ENCODE results near the gene NEDD4L.

NEDD4L gene

DNA sequence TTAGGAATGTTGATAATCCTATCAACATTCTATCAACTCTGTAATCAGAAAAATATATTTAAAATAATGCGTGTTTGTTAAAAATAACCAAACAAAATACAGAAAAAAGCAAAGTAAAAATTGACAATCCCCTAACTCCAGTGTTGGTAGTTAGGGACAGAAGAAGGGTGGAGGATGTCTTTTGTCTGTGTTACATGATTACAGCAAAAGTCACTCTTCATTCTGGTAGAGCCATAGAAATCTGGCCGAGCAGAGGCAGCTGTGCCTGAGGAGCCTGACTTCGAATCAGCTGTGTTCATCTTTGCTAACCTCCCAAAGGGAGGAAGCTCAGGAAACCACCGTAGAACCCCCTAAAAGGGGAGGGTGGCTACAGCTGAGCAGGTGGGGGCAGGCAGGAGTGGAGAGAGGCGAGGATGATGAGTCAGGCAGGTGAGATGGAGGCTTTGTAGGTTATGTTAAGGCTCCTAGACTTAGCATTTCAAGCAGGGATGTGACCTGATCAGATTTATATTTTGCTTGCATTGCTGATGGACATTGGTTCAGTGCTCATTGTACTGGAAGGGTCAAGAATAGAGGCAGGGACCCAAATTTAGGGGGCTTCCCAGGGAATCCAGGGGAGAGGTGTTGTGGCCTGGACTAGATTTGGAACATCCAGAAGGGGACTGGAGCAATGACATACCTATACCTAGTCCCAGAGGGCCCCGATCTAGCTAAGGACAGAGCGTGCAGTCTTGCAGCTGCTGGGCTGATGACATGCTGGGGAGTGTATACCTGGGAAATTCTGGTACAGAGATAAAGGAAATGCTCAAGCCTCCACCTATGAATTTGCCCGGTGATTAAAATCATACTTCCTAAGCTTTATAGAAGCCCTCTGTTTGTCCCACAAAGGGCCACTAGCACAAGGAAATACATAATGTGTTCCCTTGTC, 95.7 kb downstream of the NEDD4L start:
- Histone ChIP-seq H3K4me1 (ENCODE audit: control insufficient read depth, insufficient read depth, low read length) (peaks cover 39% of the 10 kb centered on the region), H3K9ac (ENCODE audit: low read length) (no peak overlapping the region), H3K36me3 (ENCODE audit: control insufficient read depth, insufficient read depth, low read length) (no peaks in the 10 kb centered on the region), H3K27me3 (ENCODE audit: control insufficient read depth, insufficient read depth, low read length) (no peaks in the 10 kb centered on the region), H3K4me3 (ENCODE audit: low read depth, low read length) (no peak overlapping the region), H3K9me3 (ENCODE audit: control insufficient read depth, insufficient read depth, low read depth, low read length) (0 out of 2 replicates have a peak, but pooled peaks cover 3% of the 10 kb centered on the region), H3K27ac (ENCODE audit: low read depth, low read length) (no peak overlapping the region)

GRCh38 chr18:58140387-58141325, 96.6 kb downstream of the NEDD4L start:
- Histone ChIP-seq H3K4me3 (ENCODE audit: low read depth, low read length) (no peak overlapping the region), H3K36me3 (ENCODE audit: control insufficient read depth, insufficient read depth, low read length) (no peaks in the 10 kb centered on the region)

DNA sequence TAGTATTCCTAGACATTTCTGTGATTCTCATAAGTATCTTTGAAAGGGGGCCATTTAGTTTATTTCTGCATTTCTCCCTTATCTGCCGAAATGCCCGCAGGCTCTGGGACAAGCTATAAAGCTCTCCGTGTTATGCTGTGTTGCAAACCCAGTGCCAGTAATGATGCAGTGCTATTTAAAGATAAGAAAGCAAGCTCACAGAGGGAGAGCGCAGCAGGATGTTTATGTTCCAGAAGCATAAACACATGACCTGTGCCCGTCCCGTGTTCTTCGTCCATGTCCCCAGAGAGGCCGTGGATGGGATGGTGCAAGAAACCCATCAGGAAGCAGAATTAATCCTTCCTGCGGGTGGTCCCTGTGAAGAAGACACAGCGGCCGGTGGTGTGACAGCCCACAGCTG, 99.4 kb downstream of the NEDD4L start:
- no peak overlapping the region for H3K27ac ChIP-seq (ENCODE audit: low read depth, low read length)
- peaks cover 24% of the 10 kb centered on the region for H3K4me1 ChIP-seq (ENCODE audit: control insufficient read depth, insufficient read depth, low read length)
- H3K4me3 ChIP-seq (ENCODE audit: low read depth, low read length), result no peak overlapping the region
- no peaks in the 10 kb centered on the region for H3K27me3 ChIP-seq (ENCODE audit: control insufficient read depth, insufficient read depth, low read length)
- no peak overlapping the region for H3K9ac ChIP-seq (ENCODE audit: low read length)
- 0 out of 2 replicates have a peak, but pooled peaks cover 3% of the 10 kb centered on the region for H3K9me3 ChIP-seq (ENCODE audit: control insufficient read depth, insufficient read depth, low read depth, low read length)
- H3K36me3 ChIP-seq (ENCODE audit: control insufficient read depth, insufficient read depth, low read length), result no peaks in the 10 kb centered on the region

More at GRCh38 chr18:58140387-58141325, 96.6 kb downstream of the NEDD4L start:
- peaks cover 34% of the 10 kb centered on the region for H3K4me1 ChIP-seq (ENCODE audit: control insufficient read depth, insufficient read depth, low read length)
- no peaks in the 10 kb centered on the region for H3K27me3 ChIP-seq (ENCODE audit: control insufficient read depth, insufficient read depth, low read length)
- H3K27ac ChIP-seq (ENCODE audit: low read depth, low read length), result no peak overlapping the region
- H3K9ac ChIP-seq (ENCODE audit: low read length), result no peak overlapping the region
- H3K9me3 ChIP-seq (ENCODE audit: control insufficient read depth, insufficient read depth, low read depth, low read length), result 0 out of 2 replicates have a peak, but pooled peaks cover 3% of the 10 kb centered on the region

DNA sequence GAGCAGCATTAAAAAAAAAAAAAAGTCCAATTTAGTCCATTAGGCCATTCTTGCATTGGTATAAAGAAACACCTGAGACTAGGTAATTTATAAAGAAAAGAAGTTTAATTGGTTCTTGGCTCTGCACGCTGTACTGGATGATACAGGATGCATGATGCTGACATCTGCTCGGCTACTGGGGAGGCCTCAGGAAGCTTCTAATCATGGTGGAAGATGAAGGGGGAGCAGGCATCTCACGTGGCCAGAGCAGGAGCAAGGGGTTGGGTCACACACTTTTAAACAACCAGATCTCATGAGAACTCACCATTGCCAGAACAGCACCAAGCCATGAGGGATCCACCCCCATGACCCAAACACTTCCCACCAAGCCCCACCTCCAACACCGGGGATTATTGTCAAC, 100.1 kb downstream of the NEDD4L start:
- Histone ChIP-seq H3K27ac (ENCODE audit: low read depth, low read length) (no peak overlapping the region), H3K9ac (ENCODE audit: low read length) (no peak overlapping the region), H3K9me3 (ENCODE audit: control insufficient read depth, insufficient read depth, low read depth, low read length) (0 out of 2 replicates have a peak, but pooled peaks cover 3% of the 10 kb centered on the region)

DNA sequence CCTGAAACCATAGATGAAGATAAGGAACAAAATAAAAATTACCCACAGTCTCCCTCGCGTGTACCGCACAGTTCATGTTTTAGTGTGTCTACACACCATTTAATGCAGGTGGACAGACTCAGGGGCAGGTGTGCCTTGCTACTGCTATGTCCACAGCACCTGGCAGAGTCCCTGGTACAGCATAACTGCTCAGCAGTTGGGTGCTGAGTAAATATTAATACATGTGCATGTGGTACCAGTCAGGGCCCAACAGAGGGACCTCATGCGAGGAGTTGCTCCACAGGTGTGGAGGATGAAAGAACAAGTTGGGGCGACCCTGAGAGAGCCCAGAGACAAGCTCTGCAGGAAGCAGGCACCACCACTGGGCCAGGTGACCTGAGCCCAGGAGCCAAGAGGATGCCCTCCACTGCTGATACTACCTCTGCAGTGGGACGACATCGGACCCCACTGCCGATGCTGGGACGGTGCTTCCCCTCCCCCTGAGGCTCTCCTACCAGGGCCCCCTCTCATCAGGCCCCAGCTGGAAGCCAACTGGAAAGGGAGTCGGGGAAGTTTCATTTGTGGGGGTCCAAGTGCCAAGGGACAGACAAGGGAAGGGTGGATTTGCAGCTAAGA, 100.8 kb downstream of the NEDD4L start:
- Histone ChIP-seq H3K36me3 (ENCODE audit: control insufficient read depth, insufficient read depth, low read length) (no peaks in the 10 kb centered on the region), H3K4me3 (ENCODE audit: low read depth, low read length) (no peak overlapping the region), H3K9ac (ENCODE audit: low read length) (no peak overlapping the region), H3K9me3 (ENCODE audit: control insufficient read depth, insufficient read depth, low read depth, low read length) (0 out of 2 replicates have a peak, but pooled peaks cover 3% of the 10 kb centered on the region), H3K27me3 (ENCODE audit: control insufficient read depth, insufficient read depth, low read length) (no peaks in the 10 kb centered on the region), H3K4me1 (ENCODE audit: control insufficient read depth, insufficient read depth, low read length) (peaks cover 13% of the 10 kb centered on the region), H3K27ac (ENCODE audit: low read depth, low read length) (no peak overlapping the region)

More for the DNA sequence above, 100.1 kb downstream of the NEDD4L start:
- Histone ChIP-seq H3K36me3 (ENCODE audit: control insufficient read depth, insufficient read depth, low read length) (no peaks in the 10 kb centered on the region), H3K27me3 (ENCODE audit: control insufficient read depth, insufficient read depth, low read length) (no peaks in the 10 kb centered on the region), H3K4me1 (ENCODE audit: control insufficient read depth, insufficient read depth, low read length) (peaks cover 18% of the 10 kb centered on the region), H3K4me3 (ENCODE audit: low read depth, low read length) (no peak overlapping the region)

- no peak overlapping the region for H3K27ac ChIP-seq (ENCODE audit: low read depth, low read length)
- H3K4me1 ChIP-seq (ENCODE audit: control insufficient read depth, insufficient read depth, low read length), result peaks cover 4% of the 10 kb centered on the region
- no peak overlapping the region for H3K4me3 ChIP-seq (ENCODE audit: low read depth, low read length)
- no peaks in the 10 kb centered on the region for H3K27me3 ChIP-seq (ENCODE audit: control insufficient read depth, insufficient read depth, low read length)
- H3K36me3 ChIP-seq (ENCODE audit: control insufficient read depth, insufficient read depth, low read length), result no peaks in the 10 kb centered on the region
- H3K9ac ChIP-seq (ENCODE audit: low read length), result no peak overlapping the region
- H3K9me3 ChIP-seq (ENCODE audit: control insufficient read depth, insufficient read depth, low read depth, low read length), result 0 out of 2 replicates have a peak, but pooled peaks cover 3% of the 10 kb centered on the region
Measured at GRCh38 chr18:58146099-58146498, 102.1 kb downstream of the NEDD4L start.

- no peak overlapping the region for H3K27ac ChIP-seq (ENCODE audit: low read depth, low read length)
- no peaks in the 10 kb centered on the region for H3K4me1 ChIP-seq (ENCODE audit: control insufficient read depth, insufficient read depth, low read length)
- no peaks in the 10 kb centered on the region for H3K36me3 ChIP-seq (ENCODE audit: control insufficient read depth, insufficient read depth, low read length)
- H3K9me3 ChIP-seq (ENCODE audit: control insufficient read depth, insufficient read depth, low read depth, low read length), result 0 out of 2 replicates have a peak, but pooled peaks cover 3% of the 10 kb centered on the region
- no peak overlapping the region for H3K9ac ChIP-seq (ENCODE audit: low read length)
- H3K4me3 ChIP-seq (ENCODE audit: low read depth, low read length), result no peak overlapping the region
- H3K27me3 ChIP-seq (ENCODE audit: control insufficient read depth, insufficient read depth, low read length), result no peaks in the 10 kb centered on the region
Measured at GRCh38 chr18:58148954-58149471, 105.0 kb downstream of the NEDD4L start.

GRCh38 chr18:58150772-58151171, 106.7 kb downstream of the NEDD4L start:
- Histone ChIP-seq H3K9me3 (ENCODE audit: control insufficient read depth, insufficient read depth, low read depth, low read length) (no peaks in the 10 kb centered on the region), H3K9ac (ENCODE audit: low read length) (no peak overlapping the region), H3K27ac (ENCODE audit: low read depth, low read length) (no peak overlapping the region), H3K4me3 (ENCODE audit: low read depth, low read length) (no peak overlapping the region), H3K27me3 (ENCODE audit: control insufficient read depth, insufficient read depth, low read length) (no peaks in the 10 kb centered on the region), H3K36me3 (ENCODE audit: control insufficient read depth, insufficient read depth, low read length) (no peaks in the 10 kb centered on the region), H3K4me1 (ENCODE audit: control insufficient read depth, insufficient read depth, low read length) (no peaks in the 10 kb centered on the region)

- Histone ChIP-seq H3K36me3 (ENCODE audit: control insufficient read depth, insufficient read depth, low read length) (no peaks in the 10 kb centered on the region), H3K27ac (ENCODE audit: low read depth, low read length) (no peak overlapping the region), H3K9ac (ENCODE audit: low read length) (no peak overlapping the region), H3K27me3 (ENCODE audit: control insufficient read depth, insufficient read depth, low read length) (no peaks in the 10 kb centered on the region), H3K4me3 (ENCODE audit: low read depth, low read length) (no peak overlapping the region), H3K9me3 (ENCODE audit: control insufficient read depth, insufficient read depth, low read depth, low read length) (no peaks in the 10 kb centered on the region), H3K4me1 (ENCODE audit: control insufficient read depth, insufficient read depth, low read length) (no peaks in the 10 kb centered on the region)
Measured at GRCh38 chr18:58152216-58152615, 108.2 kb downstream of the NEDD4L start.

DNA sequence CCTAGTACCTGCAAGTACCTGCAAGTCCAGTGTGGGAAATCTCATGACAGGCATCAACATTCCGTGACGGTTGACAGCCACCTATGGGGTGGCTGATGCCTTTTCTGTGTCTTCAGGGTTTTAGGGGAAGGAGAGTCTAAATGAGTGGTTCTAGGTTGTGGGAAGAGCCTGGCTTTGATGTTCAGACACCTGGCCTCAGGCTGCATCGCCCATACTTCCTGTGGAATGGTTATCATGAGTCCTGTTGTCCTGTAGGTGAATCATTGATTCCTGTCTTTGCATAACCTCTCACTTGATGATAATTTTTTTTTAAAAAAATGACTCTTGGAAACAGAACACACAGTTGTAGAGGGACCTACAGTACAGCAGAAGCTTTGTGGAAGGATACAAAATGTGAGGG, 108.9 kb downstream of the NEDD4L start:
- no peaks in the 10 kb centered on the region for H3K4me1 ChIP-seq (ENCODE audit: control insufficient read depth, insufficient read depth, low read length)
- H3K36me3 ChIP-seq (ENCODE audit: control insufficient read depth, insufficient read depth, low read length), result no peaks in the 10 kb centered on the region
- H3K27me3 ChIP-seq (ENCODE audit: control insufficient read depth, insufficient read depth, low read length), result no peaks in the 10 kb centered on the region
- H3K27ac ChIP-seq (ENCODE audit: low read depth, low read length), result no peak overlapping the region
- no peaks in the 10 kb centered on the region for H3K9me3 ChIP-seq (ENCODE audit: control insufficient read depth, insufficient read depth, low read depth, low read length)
- no peak overlapping the region for H3K4me3 ChIP-seq (ENCODE audit: low read depth, low read length)
- no peak overlapping the region for H3K9ac ChIP-seq (ENCODE audit: low read length)

All from HUES6 (cell line).